ENCODE results near the gene DDX17. TPM values are rescaled to one million over a fixed set of nuclear protein-coding genes. Genes with fewer than 3 reads are reported as not detected.
"Not testable (repeated sequence)": the region's sequence is repeated elsewhere in the genome, so short reads cannot be mapped to it uniquely, and the experiment has no call there.

Gene DDX17
- total and polyA plus RNA-seq, 2 donors (not counting 1 experiment from before 2014, with no cell fraction given), result 325 to 362 TPM

DNA sequence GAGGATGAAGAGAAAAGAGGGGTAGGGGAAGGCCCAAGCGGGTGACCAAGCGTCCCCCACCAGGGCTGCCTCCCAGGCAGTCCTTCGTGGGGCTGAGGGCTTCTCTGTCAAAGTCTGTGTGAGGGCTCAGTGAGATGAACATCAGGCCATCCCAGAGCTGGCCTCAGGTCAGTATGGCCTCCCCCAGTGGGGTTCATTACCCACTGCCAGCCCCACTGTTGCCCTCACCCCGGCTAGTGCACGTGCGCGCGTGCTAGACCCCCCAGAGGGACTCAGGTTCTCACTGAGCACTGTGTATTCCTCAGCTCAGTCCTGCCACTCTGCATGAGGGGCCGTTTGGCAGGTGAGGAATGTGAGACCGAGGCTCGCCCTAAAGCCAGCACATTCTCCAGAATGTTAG lies 34.9 kb downstream of the DDX17 start:
- Histone ChIP-seq H2AFZ (ENCODE audit: low read length) (no peak overlapping the region), H3K4me2 (ENCODE audit: extremely low read depth, insufficient read depth, low read length) (no peak overlapping the region), H3K27me3 (ENCODE audit: control insufficient read depth, insufficient read depth, low read length) (no peaks in the 10 kb centered on the region), H3K9me3 (ENCODE audit: control insufficient read depth, insufficient read depth, low read depth, low read length) (no peaks in the 10 kb centered on the region), H3K4me1 (ENCODE audit: control insufficient read depth, extremely low read depth, insufficient read depth, low read length) (peaks cover 11% of the 10 kb centered on the region), H3K9ac (ENCODE audit: insufficient read depth, low read length) (no peak overlapping the region), H4K20me1 (ENCODE audit: control insufficient read depth, extremely low read depth, insufficient read depth, low read length) (no peaks in the 10 kb centered on the region), H3K27ac (ENCODE audit: insufficient read depth, low read length) (no peak overlapping the region), H3K4me3 (replicated peaks in 1 of 4; ENCODE audit: control extremely low read depth in 1 of 4, insufficient read depth in 1 of 4, low read depth in 3 of 4, low read length in 4 of 4) (no peak overlapping the region), H3K36me3 (ENCODE audit: control insufficient read depth, insufficient read depth, low read length) (peaks cover 2% of the 10 kb centered on the region), H3K79me2 (ENCODE audit: control insufficient read depth, insufficient read depth, low read length) (peaks cover 14% of the 10 kb centered on the region)
- TF ChIP-seq EZH2 (IDR thresholded peaks at IDR 0.05; ENCODE audit: low read length, missing control alignments), result no peak
- no peak for TF ChIP-seq CTCF (conservative IDR thresholded peaks at IDR 0.05 in 1 of 2, IDR thresholded peaks at IDR 0.05 in 1 of 2; ENCODE audit: low read depth in 1 of 2, low read length in 2 of 2)
- DNase-seq (ENCODE audit: low read depth in 2 of 2), result no peak

DNA sequence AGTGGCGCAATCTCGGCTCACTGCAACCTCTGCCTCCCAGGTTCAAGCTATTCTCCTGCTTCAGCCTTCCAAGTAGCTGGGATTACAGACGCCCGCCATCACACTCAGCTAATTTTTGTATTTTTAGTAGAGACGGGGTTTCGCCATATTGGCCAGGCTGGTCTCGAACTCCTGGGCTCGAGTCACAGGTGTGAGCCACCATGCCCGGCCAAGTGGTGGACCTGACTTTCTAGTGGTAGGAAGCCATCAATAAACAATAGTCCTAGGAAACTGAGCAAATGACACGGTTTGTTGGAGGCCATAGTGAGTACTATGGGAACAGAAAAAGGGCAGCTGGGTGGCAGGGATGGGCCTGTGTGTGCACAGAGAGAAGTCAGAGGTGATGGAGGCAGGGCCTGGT lies 35.9 kb downstream of the DDX17 start:
- H3K27me3 ChIP-seq (ENCODE audit: control insufficient read depth, insufficient read depth, low read length); H3K9me3 ChIP-seq (ENCODE audit: control insufficient read depth, insufficient read depth, low read depth, low read length); H3K36me3 ChIP-seq (ENCODE audit: control insufficient read depth, insufficient read depth, low read length); H3K27ac ChIP-seq (ENCODE audit: insufficient read depth, low read length); H3K4me2 ChIP-seq (ENCODE audit: extremely low read depth, insufficient read depth, low read length); H3K4me3 ChIP-seq (replicated peaks in 1 of 4; ENCODE audit: control extremely low read depth in 1 of 4, insufficient read depth in 1 of 4, low read depth in 3 of 4, low read length in 4 of 4); DNase-seq (ENCODE audit: low read depth in 2 of 2); H2AFZ ChIP-seq (ENCODE audit: low read length); H4K20me1 ChIP-seq (ENCODE audit: control insufficient read depth, extremely low read depth, insufficient read depth, low read length); H3K9ac ChIP-seq (ENCODE audit: insufficient read depth, low read length): not testable (repeated sequence)
- H3K79me2 ChIP-seq (ENCODE audit: control insufficient read depth, insufficient read depth, low read length), result peaks cover 14% of the 10 kb centered on the region
- H3K4me1 ChIP-seq (ENCODE audit: control insufficient read depth, extremely low read depth, insufficient read depth, low read length), result peaks cover 12% of the 10 kb centered on the region

- Histone ChIP-seq H3K4me3 (replicated peaks in 1 of 4; ENCODE audit: control extremely low read depth in 1 of 4, insufficient read depth in 1 of 4, low read depth in 3 of 4, low read length in 4 of 4) (peak overlapping the region in 3 of 4 experiments; percentile 78 to 94 (median 79)), H2AFZ (ENCODE audit: low read length) (no peak overlapping the region), H3K79me2 (ENCODE audit: control insufficient read depth, insufficient read depth, low read length) (peaks cover 14% of the 10 kb centered on the region), H3K9ac (ENCODE audit: insufficient read depth, low read length) (no peak overlapping the region), H3K9me3 (ENCODE audit: control insufficient read depth, insufficient read depth, low read depth, low read length) (no peaks in the 10 kb centered on the region), H4K20me1 (ENCODE audit: control insufficient read depth, extremely low read depth, insufficient read depth, low read length) (no peaks in the 10 kb centered on the region), H3K36me3 (ENCODE audit: control insufficient read depth, insufficient read depth, low read length) (peaks cover under 1% of the 10 kb centered on the region), H3K27me3 (ENCODE audit: control insufficient read depth, insufficient read depth, low read length) (no peaks in the 10 kb centered on the region), H3K4me1 (ENCODE audit: control insufficient read depth, extremely low read depth, insufficient read depth, low read length) (peaks cover 12% of the 10 kb centered on the region), H3K27ac (ENCODE audit: insufficient read depth, low read length) (no peak overlapping the region), H3K4me2 (ENCODE audit: extremely low read depth, insufficient read depth, low read length) (peak overlapping the region; percentile 79)
- TF ChIP-seq EZH2 (IDR thresholded peaks at IDR 0.05; ENCODE audit: low read length, missing control alignments) (no peak), CTCF (conservative IDR thresholded peaks at IDR 0.05 in 1 of 2, IDR thresholded peaks at IDR 0.05 in 1 of 2; ENCODE audit: low read depth in 1 of 2, low read length in 2 of 2) (no peak)
- no peak for DNase-seq (ENCODE audit: low read depth in 2 of 2)
Measured at GRCh38 chr22:38469306-38469781, 36.8 kb downstream of the DDX17 start.
